Glomerular endothelial cell (primary cell): ENCODE results near the gene PLAAT4. TPM values are rescaled to one million over a fixed set of nuclear protein-coding genes. Genes with fewer than 3 reads are reported as not detected.
"Not testable (repeated sequence)": the region's sequence is repeated elsewhere in the genome, so short reads cannot be mapped to it uniquely, and the experiment has no call there.

Experiments used
- DNase-seq: peaks from one replicate; pipeline ENCODE4 v3.0.0-alpha.2; 2011; ENCODE audit warnings: low read depth, low spot score; ENCODE audit errors: extremely low read depth
- total RNA-seq: library from RNA; depleted of rRNA; stranded (reverse); fragments of >200 nt; gene quantifications from 2 replicates; pipeline ENCODE4 v1.2.3, GENCODE V29; 2015

The PLAAT4 gene
- total RNA-seq, 1 donor from 2014 or later: 8.8 TPM

DNA sequence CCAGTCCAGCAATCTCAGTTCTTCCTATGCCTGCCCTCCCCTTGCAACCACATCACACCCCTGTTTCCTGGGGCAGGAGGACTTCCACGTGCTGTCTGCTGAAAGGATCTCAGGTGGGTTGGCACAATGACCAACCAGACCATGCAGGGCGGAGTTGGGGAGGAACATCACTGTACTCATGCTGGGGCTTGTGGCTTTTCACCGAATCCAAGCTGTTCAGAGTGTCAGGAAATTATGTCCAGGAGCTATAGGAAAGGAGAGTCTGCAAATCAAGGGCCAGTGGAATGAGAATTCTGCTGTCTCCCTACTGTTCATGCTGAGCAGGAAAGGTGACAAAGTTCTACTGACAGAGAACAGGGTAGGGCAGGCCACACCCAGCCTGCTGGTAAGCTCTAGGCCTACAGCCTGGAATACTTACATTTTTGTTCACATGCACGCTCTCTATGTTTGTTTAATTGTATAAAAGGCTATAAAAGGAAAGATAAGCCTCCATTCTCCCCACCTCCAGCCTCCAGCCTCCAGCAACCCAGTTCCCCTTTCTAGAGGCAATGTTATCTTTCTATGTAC, 28.3 kb downstream of the PLAAT4 start:
- no peak for DNase-seq

DNA sequence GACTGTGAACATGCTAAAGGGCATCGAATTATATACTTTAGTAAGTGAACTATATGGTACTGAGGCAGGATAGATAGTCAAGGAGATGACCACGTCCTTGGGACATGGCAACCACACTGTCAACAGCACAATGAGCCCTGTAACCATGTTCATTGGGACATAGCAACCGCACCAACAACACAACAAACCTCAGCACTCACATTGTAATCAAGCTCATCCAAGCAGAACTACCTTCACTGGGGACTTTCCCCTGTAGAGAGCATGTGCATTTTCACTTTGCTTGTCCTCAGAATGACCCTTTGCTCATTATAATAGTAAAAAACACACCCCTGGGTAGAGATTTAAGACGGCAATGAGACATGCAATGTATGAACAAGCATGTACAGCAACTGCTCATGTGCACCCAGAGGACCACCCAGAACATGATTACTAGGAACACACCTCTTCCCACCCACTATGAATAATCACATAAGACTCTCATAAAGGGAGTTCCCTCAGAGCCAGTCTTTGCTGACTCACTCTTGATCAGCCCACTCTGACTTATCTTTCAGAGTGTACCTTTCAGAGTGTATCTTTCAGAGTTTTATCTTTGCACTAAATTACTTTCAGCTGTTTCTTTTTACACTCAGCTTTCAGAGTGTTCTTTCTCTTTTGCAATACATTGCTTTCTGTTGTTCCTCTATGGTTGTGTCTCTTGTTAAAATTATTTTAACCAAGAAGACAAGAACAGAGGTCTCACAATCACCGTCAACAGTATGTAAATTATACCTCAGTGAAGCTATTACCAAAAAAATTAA, 30.6 kb downstream of the PLAAT4 start:
- peak; percentile 12 for DNase-seq

- DNase-seq: no peak
These were observed 33.0 kb downstream of the PLAAT4 start for GRCh38 chr11:63569570-63569969.

- no peak for DNase-seq
These were observed 35.5 kb downstream of the PLAAT4 start for GRCh38 chr11:63572026-63572688.

DNA sequence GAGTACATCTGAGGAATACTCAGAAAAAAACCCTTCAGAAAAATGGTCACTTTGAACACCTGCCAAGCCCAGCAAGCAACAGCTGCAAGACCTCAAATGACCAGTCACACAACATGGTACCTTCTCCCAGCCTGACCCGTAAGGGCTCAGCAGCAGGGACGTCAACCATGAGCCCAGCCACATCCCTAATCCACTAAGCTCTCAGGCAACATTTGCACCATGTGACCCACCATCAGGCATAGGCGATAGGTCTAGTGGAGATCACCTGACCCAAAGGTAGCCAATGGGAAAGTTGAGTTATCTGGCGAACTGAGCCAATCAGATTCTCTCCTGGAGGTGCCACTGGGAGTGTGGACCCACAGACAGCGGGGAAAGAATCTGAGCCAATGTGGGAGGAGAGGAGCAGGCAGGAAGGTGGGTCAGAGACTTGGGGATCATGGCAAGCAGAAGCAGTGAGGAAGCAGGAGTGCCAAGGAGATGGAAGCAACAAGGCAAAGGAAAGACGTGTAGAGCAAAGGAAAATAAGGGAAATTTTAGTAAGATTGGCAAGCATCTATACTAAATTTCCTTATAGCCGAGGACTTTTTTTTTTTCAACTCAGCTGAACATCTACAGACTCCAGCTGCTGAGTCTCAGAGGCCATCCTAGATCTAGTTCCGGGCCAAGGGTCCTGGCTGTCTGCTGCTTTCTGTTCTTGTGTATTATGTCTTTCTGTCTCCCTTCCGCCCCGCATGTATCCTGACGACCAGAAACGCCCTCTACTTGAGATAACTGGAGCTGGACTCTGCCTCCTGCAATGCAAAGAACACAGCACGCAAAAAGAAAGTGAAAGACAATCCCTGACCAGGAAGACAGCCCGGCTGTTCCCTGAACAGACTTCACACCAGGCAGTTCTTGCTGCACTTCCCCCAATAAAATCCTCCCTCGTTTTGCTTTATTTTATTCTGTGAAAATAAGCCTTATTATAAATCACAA, 37.6 kb downstream of the PLAAT4 start:
- no peak for DNase-seq

GRCh38 chr11:63574856-63575602, 38.4 kb downstream of the PLAAT4 start:
- DNase-seq: no peak

GRCh38 chr11:63578882-63579281, 42.3 kb downstream of the PLAAT4 start:
- not testable (repeated sequence) for DNase-seq

DNA sequence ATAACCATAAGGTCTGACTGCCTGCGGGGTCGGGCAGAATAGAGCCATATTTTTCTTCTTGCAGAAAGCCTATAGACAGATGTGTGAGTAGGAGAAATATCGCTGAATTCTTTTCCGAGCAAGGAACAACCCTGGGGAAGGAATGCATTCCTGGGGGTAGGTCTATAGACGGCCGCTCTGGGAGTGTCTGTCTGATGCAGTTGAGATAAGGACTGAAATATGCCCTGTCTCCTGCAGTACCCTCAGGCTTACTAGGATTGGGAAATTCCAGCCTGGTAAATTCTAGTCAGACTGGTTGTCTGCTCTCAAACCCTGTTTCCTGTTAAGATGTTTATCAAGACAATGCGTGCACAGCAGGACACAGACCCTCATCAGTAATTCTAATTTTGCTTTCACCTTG, 44.6 kb downstream of the PLAAT4 start:
- DNase-seq: not testable (repeated sequence)

- no peak for DNase-seq
These were observed 46.7 kb downstream of the PLAAT4 start for GRCh38 chr11:63583357-63583677.

GRCh38 chr11:63586451-63587166, 50.0 kb downstream of the PLAAT4 start:
- no peak for DNase-seq

DNA sequence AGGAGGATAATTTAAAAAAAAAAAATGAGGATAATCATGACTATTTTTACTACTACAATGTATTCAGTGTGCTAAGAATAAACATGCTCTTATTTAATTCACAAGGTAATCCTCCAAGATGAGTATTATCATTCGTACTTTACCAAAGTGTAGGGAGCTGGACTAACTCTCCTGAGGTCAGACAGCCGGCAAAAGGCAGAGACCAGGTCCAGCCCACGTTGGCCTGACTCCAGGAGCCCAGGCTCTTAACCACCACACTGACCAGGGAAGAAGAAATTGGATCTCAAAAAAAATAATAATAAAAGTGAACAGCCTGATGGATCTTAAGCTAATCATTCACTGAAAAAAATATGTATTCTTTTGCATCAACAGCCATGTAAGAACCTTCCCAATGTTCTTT, 52.4 kb downstream of the PLAAT4 start:
- no peak for DNase-seq

- no peak for DNase-seq
These were observed 53.6 kb downstream of the PLAAT4 start for GRCh38 chr11:63590024-63590788.

DNA sequence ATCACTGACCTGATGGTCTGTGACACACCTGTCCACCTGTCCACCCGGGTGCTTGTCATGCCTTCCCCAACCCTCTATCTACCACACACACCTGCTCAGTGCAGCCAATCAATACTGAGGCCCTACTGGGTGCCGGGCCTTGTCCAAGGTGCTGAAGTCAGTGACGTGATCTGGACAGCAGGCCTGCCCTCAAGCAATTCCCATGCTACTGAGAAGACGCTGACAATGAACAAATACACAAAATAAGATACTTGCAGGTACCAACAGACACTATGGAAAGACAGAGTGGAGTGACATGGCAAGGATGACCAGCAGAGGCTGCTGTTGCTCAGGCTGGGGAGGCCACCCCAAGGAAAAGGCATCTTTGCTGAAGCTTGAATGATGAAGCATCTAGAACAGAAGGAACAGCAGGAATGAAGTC, 56.4 kb downstream of the PLAAT4 start:
- no peak for DNase-seq

- no peak for DNase-seq
These were observed 58.7 kb downstream of the PLAAT4 start for GRCh38 chr11:63595296-63595695.

Other genes with a start within 250 kb of the PLAAT4 start
- gene SLC22A9, start 167.0 kb upstream of the PLAAT4 start, total RNA-seq: not detected in 2 replicates
- gene PLAAT5, start 45.6 kb upstream of the PLAAT4 start, total RNA-seq: not detected in 2 replicates
- not detected in 2 replicates for gene LGALS12, start 30.7 kb upstream of the PLAAT4 start, total RNA-seq
- gene PLAAT2, start 26.6 kb downstream of the PLAAT4 start, total RNA-seq: not detected in 2 replicates
- 21.7 and 44.8 TPM in 2 replicates for gene PLAAT3, start 77.6 kb downstream of the PLAAT4 start, total RNA-seq
- 69.5 and 91.6 TPM in 2 replicates for gene ATL3, start 134.6 kb downstream of the PLAAT4 start, total RNA-seq
- 96.8 and 102 TPM in 2 replicates for gene RTN3, start 144.7 kb downstream of the PLAAT4 start, total RNA-seq
- 23.2 and 24.3 TPM in 2 replicates for gene ZFTA, start 232.0 kb downstream of the PLAAT4 start, total RNA-seq